Osteocyte (in vitro differentiated cells): Measurements from ENCODE around the gene VARS2. TPM values are rescaled to one million over a fixed set of nuclear protein-coding genes. Genes with fewer than 3 reads are reported as not detected.

Source experiments
- DNase-seq: peaks from one replicate; pipeline ENCODE4 v3.0.0; 2021; ENCODE audit warnings: mixed read lengths; ENCODE audit not compliant: unreplicated experiment; ENCODE audit errors: extremely low spot score
- H3K27ac Mint-ChIP-seq: one replicate; pipeline ENCODE4 v1.8.0; 2021; ENCODE audit warnings: mild to moderate bottlenecking, mixed read lengths; ENCODE audit not compliant: unreplicated experiment
- H3K27me3 Mint-ChIP-seq: one replicate; pipeline ENCODE4 v1.8.0; 2021; ENCODE audit warnings: mixed read lengths; ENCODE audit not compliant: unreplicated experiment
- H3K36me3 Mint-ChIP-seq: one replicate; pipeline ENCODE4 v1.8.0; 2021; ENCODE audit warnings: mixed read lengths; ENCODE audit not compliant: unreplicated experiment
- H3K4me1 Mint-ChIP-seq: one replicate; pipeline ENCODE4 v1.8.0; 2021; ENCODE audit warnings: mixed read lengths; ENCODE audit not compliant: unreplicated experiment
- H3K4me3 Mint-ChIP-seq: one replicate; pipeline ENCODE4 v1.8.0; 2021; ENCODE audit warnings: mild to moderate bottlenecking, moderate library complexity, mixed read lengths; ENCODE audit not compliant: unreplicated experiment
- H3K9me3 Mint-ChIP-seq: one replicate; pipeline ENCODE4 v1.8.0; 2021; ENCODE audit warnings: mixed read lengths; ENCODE audit not compliant: unreplicated experiment
- total RNA-seq: library from RNA; stranded (reverse); gene quantifications from 2 replicates; pipeline ENCODE4 v1.2.1, GENCODE V29; 2021
- TF ChIP-seq, protein P1 (sequence below): fragments of 200-600 bp; sonication (generic); IDR thresholded peaks from 2 replicates; pipeline ENCODE4 v1.5.0; 2021; ENCODE audit warnings: antibody characterized with exemption, mild to moderate bottlenecking, moderate library complexity

The VARS2 gene
- total RNA-seq, 1 donor from 2014 or later, result 46.4 TPM

DNA sequence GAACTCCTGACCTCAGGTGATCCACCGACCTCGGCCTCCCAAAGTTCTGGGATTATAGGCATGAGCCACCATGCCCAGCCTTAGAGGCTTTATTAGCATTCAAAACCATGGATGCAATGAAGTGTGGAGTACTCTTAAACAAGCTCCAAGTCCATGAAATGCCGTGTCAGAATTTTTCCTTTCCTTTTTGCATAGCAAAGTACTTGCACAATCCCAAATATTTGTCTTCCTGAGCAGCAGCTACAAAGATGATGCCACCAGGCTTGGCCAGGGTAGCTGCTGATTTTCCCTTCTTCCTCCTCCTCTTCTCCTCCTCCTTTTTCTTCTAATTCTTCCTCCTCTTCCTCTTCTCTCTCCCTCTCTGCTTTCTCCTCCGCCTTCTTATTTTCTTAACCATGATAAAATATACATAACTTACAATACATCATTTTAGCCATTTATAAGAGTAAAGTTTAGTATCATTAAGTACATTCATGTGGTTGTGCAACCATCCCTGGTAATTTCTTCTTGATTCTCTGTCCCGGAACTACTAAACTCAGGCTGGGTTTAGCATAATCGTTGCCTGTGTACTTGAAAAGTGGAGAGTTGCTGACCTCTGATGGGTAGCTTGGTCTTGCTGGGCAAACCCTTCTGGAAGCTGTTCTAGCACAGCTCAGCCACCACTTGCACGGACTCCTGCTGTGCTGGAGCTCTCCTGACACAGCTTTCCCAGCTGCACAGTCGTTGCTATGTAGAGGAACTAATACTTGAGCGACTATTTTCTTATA is 47.1 kb downstream of the VARS2 start:
- Mint-ChIP-seq H3K27ac (no peak overlapping the region), H3K9me3 (no peaks in the 10 kb centered on the region), H3K4me1 (peaks cover 5% of the 10 kb centered on the region), H3K27me3 (peaks cover 60% of the 10 kb centered on the region), H3K36me3 (no peaks in the 10 kb centered on the region), H3K4me3 (no peak overlapping the region)
- TF ChIP-seq, protein P1, sequence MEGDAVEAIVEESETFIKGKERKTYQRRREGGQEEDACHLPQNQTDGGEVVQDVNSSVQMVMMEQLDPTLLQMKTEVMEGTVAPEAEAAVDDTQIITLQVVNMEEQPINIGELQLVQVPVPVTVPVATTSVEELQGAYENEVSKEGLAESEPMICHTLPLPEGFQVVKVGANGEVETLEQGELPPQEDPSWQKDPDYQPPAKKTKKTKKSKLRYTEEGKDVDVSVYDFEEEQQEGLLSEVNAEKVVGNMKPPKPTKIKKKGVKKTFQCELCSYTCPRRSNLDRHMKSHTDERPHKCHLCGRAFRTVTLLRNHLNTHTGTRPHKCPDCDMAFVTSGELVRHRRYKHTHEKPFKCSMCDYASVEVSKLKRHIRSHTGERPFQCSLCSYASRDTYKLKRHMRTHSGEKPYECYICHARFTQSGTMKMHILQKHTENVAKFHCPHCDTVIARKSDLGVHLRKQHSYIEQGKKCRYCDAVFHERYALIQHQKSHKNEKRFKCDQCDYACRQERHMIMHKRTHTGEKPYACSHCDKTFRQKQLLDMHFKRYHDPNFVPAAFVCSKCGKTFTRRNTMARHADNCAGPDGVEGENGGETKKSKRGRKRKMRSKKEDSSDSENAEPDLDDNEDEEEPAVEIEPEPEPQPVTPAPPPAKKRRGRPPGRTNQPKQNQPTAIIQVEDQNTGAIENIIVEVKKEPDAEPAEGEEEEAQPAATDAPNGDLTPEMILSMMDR, result no peak
- DNase-seq, result no peak

DNA sequence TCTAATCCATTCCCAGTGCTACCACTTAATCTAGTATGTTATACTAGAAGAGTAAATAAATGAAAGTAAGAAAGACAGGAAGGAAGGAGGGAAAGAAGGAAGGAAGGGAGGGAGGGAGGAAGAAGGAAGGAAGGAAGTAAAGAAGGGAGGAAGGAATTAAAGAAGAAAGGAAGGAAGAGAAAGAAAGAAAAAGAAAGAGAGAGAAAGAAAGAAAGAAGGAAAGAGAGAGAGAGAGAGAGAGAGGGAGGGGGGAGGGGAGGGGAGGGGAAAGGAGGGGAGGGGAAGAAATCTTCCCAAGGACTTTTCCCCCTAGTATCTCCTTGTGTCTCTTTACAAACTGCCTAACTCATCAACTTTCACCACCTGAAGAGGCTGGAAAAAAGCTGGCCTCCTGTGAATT is 48.7 kb downstream of the VARS2 start:
- Mint-ChIP-seq H3K36me3 (no peaks in the 10 kb centered on the region), H3K4me1 (peaks cover 5% of the 10 kb centered on the region), H3K27me3 (peaks cover 50% of the 10 kb centered on the region), H3K27ac (no peak overlapping the region), H3K9me3 (no peaks in the 10 kb centered on the region), H3K4me3 (no peak overlapping the region)
- TF ChIP-seq, protein P1, result no peak
- no peak for DNase-seq

DNA sequence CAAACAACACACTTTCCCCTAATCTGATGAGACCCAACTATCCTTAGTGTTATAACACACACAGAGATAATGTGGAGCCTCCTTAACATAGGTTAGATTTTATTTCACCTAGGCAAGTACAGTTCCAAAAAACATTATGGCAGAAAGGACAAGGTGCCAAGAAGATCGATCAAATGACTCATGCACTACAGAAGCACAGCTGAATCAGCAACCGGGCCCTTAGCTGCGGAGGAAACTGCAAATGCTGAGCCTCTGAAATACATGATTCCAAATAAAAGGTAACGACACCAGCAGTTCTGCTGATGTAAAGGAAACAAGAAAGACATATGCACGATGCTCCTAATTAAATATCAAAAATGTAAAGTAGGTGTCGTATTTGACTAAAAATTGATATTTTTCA is 49.6 kb downstream of the VARS2 start:
- Mint-ChIP-seq H3K36me3 (no peaks in the 10 kb centered on the region), H3K27ac (no peak overlapping the region), H3K4me3 (no peak overlapping the region), H3K4me1 (peaks cover 5% of the 10 kb centered on the region), H3K9me3 (no peaks in the 10 kb centered on the region), H3K27me3 (peaks cover 42% of the 10 kb centered on the region)
- TF ChIP-seq, protein P1, result no peak
- DNase-seq, result no peak

DNA sequence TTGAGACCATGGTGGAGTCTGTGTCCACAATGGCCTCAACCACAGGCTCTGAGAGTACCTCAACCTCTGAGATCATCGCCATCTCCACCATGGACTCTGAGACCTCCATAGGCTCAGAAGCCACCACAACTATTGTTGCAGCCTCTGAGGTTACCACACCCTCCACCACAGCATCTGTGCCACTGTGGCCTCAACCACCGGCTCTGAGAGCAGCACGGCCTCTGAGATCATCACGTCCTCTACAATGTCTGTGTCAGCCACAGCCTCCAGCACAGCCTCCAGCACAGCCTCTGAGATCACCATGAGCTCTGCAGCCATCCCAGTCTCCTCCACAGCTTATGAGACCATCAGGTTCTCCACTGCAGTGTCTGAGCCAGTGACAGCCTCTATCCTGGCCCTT is 50.0 kb downstream of the VARS2 start:
- Mint-ChIP-seq H3K27me3 (peaks cover 43% of the 10 kb centered on the region), H3K36me3 (no peaks in the 10 kb centered on the region), H3K27ac (no peak overlapping the region), H3K4me3 (no peak overlapping the region), H3K4me1 (peaks cover 5% of the 10 kb centered on the region), H3K9me3 (no peaks in the 10 kb centered on the region)
- TF ChIP-seq, protein P1, result no peak
- DNase-seq, result no peak

DNA sequence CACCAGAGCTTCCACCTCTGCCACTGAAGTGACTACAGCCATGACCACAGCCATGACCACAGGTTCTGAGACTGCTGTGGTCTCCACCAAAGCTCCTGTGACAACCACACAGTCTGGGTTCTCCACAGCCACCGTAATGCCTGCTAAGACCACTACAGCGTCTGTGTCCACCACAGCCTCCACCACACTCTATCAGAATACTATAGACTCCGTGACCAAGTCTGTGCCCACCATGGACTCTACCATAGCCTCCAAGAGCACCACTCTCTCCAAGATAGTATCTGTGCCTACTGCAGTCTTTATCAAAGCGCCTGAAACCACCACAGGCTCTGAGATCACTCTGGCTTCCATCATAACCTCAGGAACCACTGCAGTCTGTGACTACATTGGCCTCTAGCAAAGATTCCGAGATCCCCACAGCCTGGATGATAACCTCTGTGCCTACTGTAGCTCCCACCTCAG is 51.1 kb downstream of the VARS2 start:
- DNase-seq, result no peak
- TF ChIP-seq, protein P1, result no peak
- Mint-ChIP-seq H3K27ac (no peak overlapping the region), H3K36me3 (no peaks in the 10 kb centered on the region), H3K4me1 (peaks cover 5% of the 10 kb centered on the region), H3K4me3 (no peak overlapping the region), H3K27me3 (peaks cover 40% of the 10 kb centered on the region), H3K9me3 (no peaks in the 10 kb centered on the region)
